ENCODE results near the gene IKZF3. TPM values are rescaled to one million over a fixed set of nuclear protein-coding genes. Genes with fewer than 3 reads are reported as not detected.

IKZF3 gene
- polyA plus RNA-seq, 1 of the 3 experiments (the other 2 are of a cell fraction), result not detected

GRCh38 chr17:39777534-39778365 is 86.4 kb downstream of the IKZF3 start (continued):
- TF ChIP-seq, protein P1, sequence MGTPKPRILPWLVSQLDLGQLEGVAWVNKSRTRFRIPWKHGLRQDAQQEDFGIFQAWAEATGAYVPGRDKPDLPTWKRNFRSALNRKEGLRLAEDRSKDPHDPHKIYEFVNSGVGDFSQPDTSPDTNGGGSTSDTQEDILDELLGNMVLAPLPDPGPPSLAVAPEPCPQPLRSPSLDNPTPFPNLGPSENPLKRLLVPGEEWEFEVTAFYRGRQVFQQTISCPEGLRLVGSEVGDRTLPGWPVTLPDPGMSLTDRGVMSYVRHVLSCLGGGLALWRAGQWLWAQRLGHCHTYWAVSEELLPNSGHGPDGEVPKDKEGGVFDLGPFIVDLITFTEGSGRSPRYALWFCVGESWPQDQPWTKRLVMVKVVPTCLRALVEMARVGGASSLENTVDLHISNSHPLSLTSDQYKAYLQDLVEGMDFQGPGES (IDR thresholded peaks at IDR 0.05; ENCODE audit: low read depth, low read length), result no peak
- TF ChIP-seq JUND (IDR thresholded peaks at IDR 0.05) (no peak), CTCF (IDR thresholded peaks at IDR 0.05) (no peak)

GRCh38 chr17:39776252-39776651 is 87.9 kb downstream of the IKZF3 start:
- H3K9me2 ChIP-seq, result no peaks in the 10 kb centered on the region
- ChIA-PET CTCF (interaction anchor here (1.0 to 1.6 kb wide), 3 partner anchors 9 to 156 kb away, joined by 3 to 4 read pairs (median 3); no protein-coding TSS in a partner anchor), POLR2A (no interaction called here)
- no peaks in the 10 kb centered on the region for H3F3A ChIP-seq (replicated peaks; ENCODE audit: insufficient read depth)
- H4K20me1 ChIP-seq (ENCODE audit: insufficient read depth), result no peaks in the 10 kb centered on the region
- no peak overlapping the region for H3K27ac ChIP-seq (ENCODE audit: low read depth in 2 of 2, low read length in 1 of 2)
- no peak for DNase-seq
- no peaks in the 10 kb centered on the region for H3K4me1 ChIP-seq (ENCODE audit: control insufficient read depth in 1 of 2, insufficient read depth in 2 of 2, low read depth in 1 of 2, low read length in 1 of 2)
- H3K27me3 ChIP-seq (ENCODE audit: insufficient read depth), result peaks cover 92% of the 10 kb centered on the region
- H3K4me3 ChIP-seq (ENCODE audit: low read depth in 2 of 2, low read length in 1 of 2), result no peak overlapping the region
- H2AFZ ChIP-seq (ENCODE audit: low read depth), result no peak overlapping the region; the same call in 1 of the 2 replicates
- no peaks in the 10 kb centered on the region for H3K9me3 ChIP-seq
- no peak for TF ChIP-seq TEAD4 (IDR thresholded peaks at IDR 0.05; ENCODE audit: borderline replicate concordance, insufficient read depth)
- H3K4me2 ChIP-seq, result no peak overlapping the region
- H3K36me3 ChIP-seq (replicated peaks in 1 of 2; ENCODE audit: control insufficient read depth in 1 of 2, insufficient read depth in 2 of 2, low read length in 1 of 2), result no peaks in the 10 kb centered on the region
- no peaks in the 10 kb centered on the region for H3K79me2 ChIP-seq (ENCODE audit: insufficient read depth)
- H3K9ac ChIP-seq, result no peak overlapping the region

- Histone ChIP-seq H3K9ac (no peak overlapping the region), H2AFZ (ENCODE audit: low read depth) (no peak overlapping the region), H3F3A (replicated peaks; ENCODE audit: insufficient read depth) (no peaks in the 10 kb centered on the region), H3K9me3 (no peaks in the 10 kb centered on the region), H4K20me1 (ENCODE audit: insufficient read depth) (no peaks in the 10 kb centered on the region), H3K79me2 (ENCODE audit: insufficient read depth) (no peaks in the 10 kb centered on the region), H3K27me3 (ENCODE audit: insufficient read depth) (peaks cover 91% of the 10 kb centered on the region), H3K36me3 (replicated peaks in 1 of 2; ENCODE audit: control insufficient read depth in 1 of 2, insufficient read depth in 2 of 2, low read length in 1 of 2) (no peaks in the 10 kb centered on the region), H3K4me2 (no peak overlapping the region), H3K27ac (ENCODE audit: low read depth in 2 of 2, low read length in 1 of 2) (no peak overlapping the region), H3K9me2 (no peaks in the 10 kb centered on the region), H3K4me1 (ENCODE audit: control insufficient read depth in 1 of 2, insufficient read depth in 2 of 2, low read depth in 1 of 2, low read length in 1 of 2) (no peaks in the 10 kb centered on the region), H3K4me3 (ENCODE audit: low read depth in 2 of 2, low read length in 1 of 2) (no peak overlapping the region)
- WGBS (ENCODE audit: low lambda C conversion rate), result 10% methylated on average over 2 of the region's 2 CpGs
- no peak for DNase-seq
- ChIA-PET POLR2A (no interaction called here), CTCF (no interaction called here)
- TF ChIP-seq NFIC (IDR thresholded peaks at IDR 0.05; ENCODE audit: borderline replicate concordance) (no peak), GATA2 (CRISPR knock-in tag; IDR thresholded peaks at IDR 0.05) (no peak), CHD2 (IDR thresholded peaks at IDR 0.05; ENCODE audit: low read length, partially characterized antibody) (no peak), PBX3 (IDR thresholded peaks at IDR 0.05) (no peak), FOXJ3 (CRISPR knock-in tag; IDR thresholded peaks at IDR 0.05) (no peak), MXI1 (IDR thresholded peaks at IDR 0.05; ENCODE audit: low read depth, low read length) (no peak), MAX (IDR thresholded peaks at IDR 0.05; ENCODE audit: low read depth) (no peak), SIN3A (IDR thresholded peaks at IDR 0.05; ENCODE audit: borderline replicate concordance, low read depth, low read length) (no peak), POLR2AphosphoS5 (IDR thresholded peaks at IDR 0.05; ENCODE audit: low read depth, low read length) (no peak), FOXM1 (IDR thresholded peaks at IDR 0.05; ENCODE audit: low read depth) (no peak), TCF12 (IDR thresholded peaks at IDR 0.05) (no peak), RAD21 (IDR thresholded peaks at IDR 0.05; ENCODE audit: low read length) (no peak), JUND (IDR thresholded peaks at IDR 0.05) (no peak)
- TF ChIP-seq, protein P2, sequence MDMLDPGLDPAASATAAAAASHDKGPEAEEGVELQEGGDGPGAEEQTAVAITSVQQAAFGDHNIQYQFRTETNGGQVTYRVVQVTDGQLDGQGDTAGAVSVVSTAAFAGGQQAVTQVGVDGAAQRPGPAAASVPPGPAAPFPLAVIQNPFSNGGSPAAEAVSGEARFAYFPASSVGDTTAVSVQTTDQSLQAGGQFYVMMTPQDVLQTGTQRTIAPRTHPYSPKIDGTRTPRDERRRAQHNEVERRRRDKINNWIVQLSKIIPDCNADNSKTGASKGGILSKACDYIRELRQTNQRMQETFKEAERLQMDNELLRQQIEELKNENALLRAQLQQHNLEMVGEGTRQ (IDR thresholded peaks at IDR 0.05; ENCODE audit: borderline replicate concordance, low read depth, low read length), result no peak
- TF ChIP-seq, protein P1 (IDR thresholded peaks at IDR 0.05; ENCODE audit: low read depth, low read length), result no peak
- TF ChIP-seq, protein P3, sequence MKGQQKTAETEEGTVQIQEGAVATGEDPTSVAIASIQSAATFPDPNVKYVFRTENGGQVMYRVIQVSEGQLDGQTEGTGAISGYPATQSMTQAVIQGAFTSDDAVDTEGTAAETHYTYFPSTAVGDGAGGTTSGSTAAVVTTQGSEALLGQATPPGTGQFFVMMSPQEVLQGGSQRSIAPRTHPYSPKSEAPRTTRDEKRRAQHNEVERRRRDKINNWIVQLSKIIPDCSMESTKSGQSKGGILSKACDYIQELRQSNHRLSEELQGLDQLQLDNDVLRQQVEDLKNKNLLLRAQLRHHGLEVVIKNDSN (IDR thresholded peaks at IDR 0.05; ENCODE audit: borderline replicate concordance, low read depth), result no peak
These were observed 89.1 kb downstream of the IKZF3 start for GRCh38 chr17:39775031-39775430.

Measured in SK-N-SH (cell line).